GM21526 (cell line): Measurements from ENCODE around the gene KRT71.
"Not testable (repeated sequence)": the region's sequence is repeated elsewhere in the genome, so short reads cannot be mapped to it uniquely, and the experiment has no call there.

ENCODE experiments used
- ATAC-seq: cut with Tn5 transposase; IDR thresholded peaks from one replicate; pipeline ENCODE4 v1.9.1; 2021; ENCODE audit warnings: moderate library complexity; ENCODE audit not compliant: unreplicated experiment, low FRiP score

KRT71 gene

DNA sequence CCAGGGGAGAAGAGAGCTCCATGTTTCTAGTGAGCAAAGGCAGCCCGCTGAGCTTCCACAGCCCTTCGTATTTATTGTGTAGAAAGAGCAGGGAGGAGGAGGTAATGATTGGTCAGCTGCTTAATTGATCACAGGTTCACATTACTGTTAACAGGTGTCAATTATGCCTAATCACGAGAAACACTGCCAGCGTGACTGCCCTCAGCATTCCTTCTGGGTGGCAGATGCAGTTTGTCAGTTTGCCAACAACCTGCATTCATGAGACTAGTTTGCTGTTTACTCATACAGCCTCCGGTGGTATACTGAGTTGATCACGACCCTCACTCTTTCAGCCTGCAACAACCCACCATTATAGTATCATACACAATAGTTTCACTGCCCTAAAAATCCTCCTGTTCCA, 52.4 kb downstream of the KRT71 start:
- ATAC-seq, result not testable (repeated sequence)

DNA sequence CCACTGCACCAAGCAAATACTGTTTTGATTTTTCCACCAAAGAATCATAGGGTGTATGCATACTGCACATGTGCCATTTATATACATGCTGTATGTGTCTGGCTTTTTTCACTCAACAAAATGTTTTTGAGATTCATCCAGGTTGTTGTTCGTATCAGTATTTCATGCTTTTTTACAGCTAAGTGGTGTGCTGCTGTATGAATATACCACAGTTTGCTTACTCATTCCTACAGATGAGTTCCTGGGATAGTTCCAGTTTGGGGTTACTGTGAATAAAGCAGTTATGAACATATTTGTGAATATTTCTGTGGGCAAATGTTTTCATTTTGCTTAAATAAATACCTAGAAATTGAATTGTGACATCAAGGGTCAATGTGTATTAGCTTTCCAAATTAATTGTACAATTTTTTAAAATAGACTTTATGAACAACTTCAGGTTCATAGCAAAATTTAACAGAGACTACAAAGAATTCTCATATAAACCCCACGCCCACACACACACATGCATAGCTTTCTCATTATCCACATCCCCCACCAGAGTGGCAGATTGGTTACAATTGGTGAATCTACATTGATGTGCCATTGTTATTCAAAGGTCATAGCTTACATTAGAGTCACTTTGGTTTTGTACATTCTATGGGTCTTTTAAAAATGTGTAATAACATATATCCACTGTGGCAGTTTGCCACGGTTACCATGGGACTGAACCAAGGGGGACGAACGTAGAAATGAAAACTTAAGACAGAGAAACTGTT, 53.0 kb downstream of the KRT71 start:
- ATAC-seq, result no peak

DNA sequence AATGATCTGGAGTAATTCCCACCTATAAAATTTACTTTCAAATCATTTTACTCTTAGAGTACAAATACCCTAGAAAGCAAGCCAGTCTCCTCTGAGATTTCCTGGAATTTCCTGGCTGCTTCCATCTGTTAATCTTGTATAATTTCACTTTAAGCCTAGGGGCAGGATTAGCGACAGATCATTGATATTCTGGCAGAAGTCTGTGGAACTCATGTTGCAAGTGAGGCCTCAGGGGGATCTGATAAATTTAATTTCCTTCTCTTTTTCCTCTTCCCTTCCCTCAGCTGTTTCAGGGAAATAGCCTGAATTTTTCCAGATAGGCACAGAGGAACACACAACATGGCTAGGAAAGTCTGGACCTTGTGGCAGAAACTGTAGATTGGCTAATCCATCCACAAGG, 54.0 kb downstream of the KRT71 start:
- ATAC-seq, result no peak

DNA sequence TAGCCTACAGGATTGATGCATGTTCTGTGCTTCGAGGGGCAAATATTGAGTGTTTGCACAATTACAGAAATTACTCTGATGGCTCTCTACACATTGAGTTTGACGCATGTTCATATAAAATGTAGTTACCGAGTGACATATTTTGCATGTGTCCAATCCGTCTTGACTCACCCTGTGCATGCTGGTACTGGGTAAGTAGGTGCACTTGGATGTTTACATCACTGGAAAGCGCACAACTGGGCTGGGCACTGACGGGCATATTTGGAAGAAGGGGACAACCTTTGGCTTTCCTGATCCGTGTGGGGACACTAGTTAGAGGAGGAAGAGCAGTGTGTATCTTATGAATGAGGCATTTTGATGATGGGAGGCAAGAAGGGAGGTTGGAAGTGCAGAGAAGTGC, 55.0 kb downstream of the KRT71 start:
- ATAC-seq, result no peak

DNA sequence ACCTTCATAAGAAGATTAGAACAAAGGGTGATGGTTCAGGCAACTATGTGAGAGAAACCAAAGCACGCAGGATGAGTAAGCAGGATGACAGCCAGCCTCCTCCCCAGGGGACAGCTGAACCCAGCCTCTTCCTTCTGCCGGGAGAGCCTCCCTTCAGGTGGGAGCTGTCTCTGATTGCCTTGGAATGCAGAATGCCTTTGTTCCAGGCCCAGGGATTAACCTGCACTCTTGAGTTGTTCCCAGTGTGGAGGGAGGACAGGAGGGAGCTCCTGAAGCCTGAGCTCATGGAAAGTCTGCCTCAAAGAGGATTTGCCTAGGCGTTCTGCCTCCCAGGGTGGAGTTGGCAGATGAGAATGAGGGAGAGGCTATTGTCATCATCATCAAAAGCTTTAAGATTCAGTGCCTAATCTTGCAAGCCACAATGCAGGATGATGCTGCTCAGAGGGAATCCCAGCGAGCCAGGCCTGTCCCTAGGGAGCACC, 56.3 kb downstream of the KRT71 start:
- ATAC-seq, result no peak

DNA sequence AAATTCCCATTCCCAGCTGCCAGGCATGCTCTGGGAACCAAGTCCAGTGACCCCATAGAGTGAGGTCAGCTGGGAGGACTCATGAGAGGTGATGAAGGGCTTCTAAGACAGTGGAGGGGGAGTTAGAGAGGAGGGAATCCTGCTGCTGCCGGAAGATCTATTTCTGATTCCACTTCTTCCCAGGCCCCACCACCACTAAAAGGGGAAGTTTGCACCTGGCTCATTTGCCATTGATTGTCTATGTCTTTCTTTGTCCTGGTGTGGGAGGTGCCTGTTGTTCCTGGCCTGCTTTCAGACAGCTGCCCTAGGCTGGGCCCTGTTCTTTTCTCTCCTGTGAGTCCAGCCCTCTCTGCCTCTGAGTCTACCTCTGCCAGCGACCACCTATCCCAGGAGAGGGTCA, 56.9 kb downstream of the KRT71 start:
- no peak for ATAC-seq

DNA sequence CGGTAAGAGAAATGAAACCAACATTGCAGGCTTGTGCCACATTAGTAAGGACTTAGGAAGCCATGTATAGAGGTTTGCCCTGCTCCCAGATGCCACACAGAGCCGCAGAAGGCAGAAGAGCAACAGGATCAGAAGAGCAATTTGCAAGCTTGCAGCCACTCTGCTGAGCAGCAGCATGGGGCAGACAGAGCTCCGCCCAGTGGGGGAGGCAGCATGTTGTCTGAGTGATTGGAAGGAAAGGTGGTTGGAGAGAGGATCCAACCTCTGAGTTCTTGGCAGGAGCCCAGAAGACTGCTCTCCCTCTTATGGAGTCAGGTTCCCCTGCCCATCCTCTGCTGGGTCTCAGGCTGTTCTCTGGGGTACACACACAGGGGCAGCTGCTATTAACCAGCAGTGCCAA, 57.6 kb downstream of the KRT71 start:
- ATAC-seq, result no peak

DNA sequence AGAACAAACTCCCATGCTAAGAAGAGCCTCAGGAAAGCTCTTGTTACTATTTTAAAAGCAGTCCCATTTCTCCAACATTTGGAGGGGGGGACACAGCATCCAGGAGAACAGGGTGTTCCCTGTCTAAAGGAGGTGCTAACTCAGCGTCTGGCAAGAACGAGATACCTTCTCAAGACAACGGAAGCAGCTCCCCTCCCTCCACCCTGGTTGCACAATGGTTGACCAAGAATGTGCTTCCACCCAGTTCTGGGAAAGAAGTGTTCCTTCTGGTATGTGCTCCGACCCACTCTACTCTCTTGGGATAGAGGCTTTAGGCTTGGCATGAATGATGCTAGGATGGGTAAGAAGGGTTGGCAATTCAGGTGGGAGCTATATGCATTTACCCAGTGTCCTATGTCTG, 58.4 kb downstream of the KRT71 start:
- no peak for ATAC-seq

DNA sequence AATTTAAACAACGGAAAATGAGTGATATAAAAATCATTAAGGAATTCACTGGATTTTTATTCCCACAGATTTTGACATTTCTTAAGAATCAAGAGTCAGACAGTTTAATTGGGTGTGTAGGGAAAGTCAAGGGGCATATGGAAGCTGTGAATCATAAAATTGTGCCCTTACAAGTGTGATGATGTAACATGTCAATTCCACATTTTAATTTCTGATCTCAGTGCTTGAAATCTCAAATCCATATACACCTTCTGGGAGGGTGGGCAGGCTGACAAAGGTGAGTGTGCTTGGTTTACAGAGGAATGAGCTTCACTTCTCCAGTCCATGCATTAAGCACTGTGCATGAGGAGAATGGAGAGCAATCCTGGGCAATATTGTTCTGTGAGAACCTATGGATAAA, 58.8 kb downstream of the KRT71 start:
- no peak for ATAC-seq
